ENCODE results near the gene TJP1.
"Not testable (repeated sequence)": the region's sequence is repeated elsewhere in the genome, so short reads cannot be mapped to it uniquely, and the experiment has no call there.

TJP1 gene

GRCh38 chr15:29736744-29737020, 85.6 kb downstream of the TJP1 start:
- no peak overlapping the region for H3K27ac ChIP-seq
- CTCF ChIA-PET = no interaction called here
- POLR2A ChIA-PET (ENCODE audit: low non-redundant PET) = no interaction called here
- DNase-seq (ENCODE audit: low spot score) = peak; percentile 89
- TF ChIP-seq CTCF (conservative IDR thresholded peaks at IDR 0.05; ENCODE audit: low read depth) = no peak

- no peak for DNase-seq (ENCODE audit: low spot score)
- no peak for TF ChIP-seq CTCF (conservative IDR thresholded peaks at IDR 0.05; ENCODE audit: low read depth)
- H3K27ac ChIP-seq = no peak overlapping the region
- ChIA-PET POLR2A (ENCODE audit: low non-redundant PET) (no interaction called here), CTCF (interaction anchor here (0.6 kb wide), 2 partner anchors 9 to 32 kb away, joined by 3 read pairs; no protein-coding TSS in a partner anchor)
Measured at GRCh38 chr15:29736012-29736743, 86.1 kb downstream of the TJP1 start.

- POLR2A ChIA-PET (ENCODE audit: low non-redundant PET) = no interaction called here
- H3K27ac ChIP-seq = peak overlapping the region; percentile 78
- CTCF ChIA-PET = no interaction called here
- peak; percentile 50 for DNase-seq (ENCODE audit: low spot score)
- TF ChIP-seq CTCF (conservative IDR thresholded peaks at IDR 0.05; ENCODE audit: low read depth) = no peak
Measured at GRCh38 chr15:29734917-29735572, 87.2 kb downstream of the TJP1 start.

GRCh38 chr15:29731865-29732264, 90.4 kb downstream of the TJP1 start:
- POLR2A ChIA-PET (ENCODE audit: low non-redundant PET) = no interaction called here
- no peak for DNase-seq (ENCODE audit: low spot score)
- no peak overlapping the region for H3K27ac ChIP-seq
- CTCF ChIA-PET = no interaction called here
- no peak for TF ChIP-seq CTCF (conservative IDR thresholded peaks at IDR 0.05; ENCODE audit: low read depth)

DNA sequence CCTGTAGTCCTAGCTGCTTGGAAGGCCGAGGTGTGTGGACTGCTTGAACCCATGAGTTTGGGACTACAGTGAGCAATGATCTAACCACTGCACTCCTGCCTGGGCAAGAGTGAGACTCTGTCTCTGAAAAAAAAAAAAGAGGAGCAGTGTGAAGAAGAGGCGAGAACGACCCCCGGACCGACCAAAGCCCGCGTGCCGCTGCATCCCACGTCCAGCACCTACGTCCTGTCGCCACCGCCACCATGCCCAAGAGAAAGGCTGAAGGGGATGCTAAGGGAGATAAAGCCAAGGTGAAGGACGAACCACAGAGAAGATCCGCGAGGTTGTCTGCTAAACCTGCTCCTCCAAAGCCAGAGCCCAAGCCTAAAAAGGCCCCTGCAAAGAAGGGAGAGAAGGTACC, 91.8 kb downstream of the TJP1 start:
- DNase-seq (ENCODE audit: low spot score); H3K27ac ChIP-seq; POLR2A ChIA-PET (ENCODE audit: low non-redundant PET); CTCF ChIA-PET: not testable (repeated sequence)

DNA sequence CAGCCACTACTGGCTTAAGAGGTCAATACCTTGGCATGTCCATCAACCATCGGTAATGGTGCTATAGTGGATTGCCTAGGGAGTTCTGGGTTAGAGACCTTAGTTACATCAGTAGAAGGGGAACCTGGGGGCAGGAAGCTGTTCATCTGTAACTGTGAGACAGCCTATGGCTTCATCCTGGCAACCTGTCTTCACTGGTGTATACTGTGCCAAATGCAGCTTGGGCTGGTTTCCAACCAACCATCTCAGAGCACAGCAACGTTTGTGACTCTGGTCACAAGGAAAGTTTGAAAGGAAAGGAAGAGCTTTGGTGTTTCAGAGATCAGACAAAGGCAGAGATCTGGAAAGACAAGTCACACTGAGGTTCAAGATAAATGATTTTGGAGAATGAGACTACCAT, 93.8 kb downstream of the TJP1 start:
- POLR2A ChIA-PET (ENCODE audit: low non-redundant PET) = no interaction called here

More for the DNA sequence above, 93.8 kb downstream of the TJP1 start:
- H3K27ac ChIP-seq = no peak overlapping the region
- DNase-seq (ENCODE audit: low spot score) = no peak
- no peak for TF ChIP-seq CTCF (conservative IDR thresholded peaks at IDR 0.05; ENCODE audit: low read depth)
- CTCF ChIA-PET = no interaction called here

Data from RWPE1 (cell line).